NCI-H2107 treated with DMSO at 0.1 percent for 48 hours (cell line): ENCODE data around the gene LHX3.
A peak's percentile ranks its signal among the peaks of the same experiment; 100 is the strongest.
"Not testable (repeated sequence)": the region's sequence is repeated elsewhere in the genome, so short reads cannot be mapped to it uniquely, and the experiment has no call there.

Experiments used
- DNase-seq: peaks from one replicate; lab custom pipeline; 2025; ENCODE audit not compliant: unreplicated experiment; lab: John Stamatoyannopoulos, UW

LHX3 gene

DNA sequence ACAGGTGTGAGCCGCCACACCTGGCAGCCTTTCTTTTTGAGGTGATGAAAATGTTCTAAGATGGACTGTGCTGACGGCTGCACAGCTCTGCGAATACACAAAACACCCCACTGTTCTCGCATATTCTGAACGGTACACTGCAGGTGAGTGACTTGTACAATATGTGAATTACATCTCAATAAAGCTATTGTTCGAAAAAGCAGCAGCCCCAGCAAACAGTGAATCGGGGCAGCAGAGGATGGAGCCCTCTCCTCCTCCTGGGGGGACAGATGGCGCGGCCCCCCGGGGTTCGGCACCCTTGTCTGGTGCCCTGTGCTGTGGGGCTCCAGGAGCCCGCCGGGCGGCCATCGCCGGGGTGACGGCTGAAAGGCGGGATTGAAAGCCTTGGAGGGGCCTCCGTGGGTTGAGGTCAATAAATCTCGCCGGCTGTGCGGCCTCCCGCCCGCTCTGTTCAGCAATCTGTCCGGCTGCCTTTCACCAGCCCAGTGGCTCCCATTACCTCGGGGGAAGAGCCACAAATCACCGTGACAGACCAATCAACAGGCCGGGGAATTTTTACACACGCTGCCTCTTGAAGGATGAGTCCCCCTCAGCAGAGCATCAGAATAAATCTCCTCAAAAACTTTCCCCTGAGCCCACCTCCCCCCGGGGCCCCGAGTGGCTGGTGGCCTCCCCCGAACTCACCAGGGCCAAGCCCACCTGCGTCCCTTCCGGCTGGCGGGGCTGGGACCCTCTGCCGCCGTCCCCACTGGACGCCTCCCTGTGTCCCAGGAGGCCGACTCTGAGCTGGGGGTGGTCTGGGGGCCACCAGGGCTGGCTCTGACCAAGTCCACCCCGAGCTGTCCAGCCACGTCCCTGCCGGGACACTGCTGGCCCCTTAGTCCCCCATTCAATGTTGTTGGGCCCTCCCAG, 48.5 kb downstream of the LHX3 start:
- no peak for DNase-seq

- DNase-seq = no peak
These were observed 49.4 kb downstream of the LHX3 start for GRCh38 chr9:136155576-136155975.

- DNase-seq = no peak
These were observed 50.0 kb downstream of the LHX3 start for GRCh38 chr9:136154943-136155342.

DNA sequence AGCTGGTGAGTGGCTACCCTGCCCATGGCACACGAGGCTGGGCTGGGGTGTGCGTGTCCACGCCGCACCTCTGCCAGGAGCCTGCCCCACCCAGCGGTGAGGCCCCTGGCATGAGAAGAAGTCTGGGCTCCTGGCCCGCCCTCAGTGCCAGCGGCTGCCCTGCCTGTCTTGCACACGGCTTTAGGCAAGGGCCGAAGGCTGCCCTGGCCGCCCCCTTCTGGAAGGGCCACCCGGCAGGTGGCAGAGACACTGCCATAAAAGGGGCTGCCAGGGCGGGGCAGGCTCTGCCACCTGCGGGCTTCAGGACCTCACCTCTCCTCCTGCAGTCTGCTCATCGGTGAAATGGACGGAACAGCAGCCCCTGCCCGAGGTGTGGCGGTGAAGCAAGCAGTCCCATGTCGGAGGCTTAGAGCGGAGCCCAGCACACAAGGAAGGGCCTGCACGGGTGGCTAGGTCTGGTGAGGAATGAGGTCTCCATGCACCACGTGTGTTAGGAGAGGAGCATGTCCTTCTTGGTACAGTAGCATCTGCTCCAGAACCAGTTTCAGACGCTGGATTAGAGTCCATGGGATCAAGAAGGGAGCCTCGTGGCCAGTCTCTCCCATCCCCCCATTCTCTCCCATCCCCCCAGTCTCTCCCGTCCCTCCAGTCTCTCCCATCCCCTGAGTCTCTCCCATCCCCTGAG, 51.4 kb downstream of the LHX3 start:
- DNase-seq = no peak

DNA sequence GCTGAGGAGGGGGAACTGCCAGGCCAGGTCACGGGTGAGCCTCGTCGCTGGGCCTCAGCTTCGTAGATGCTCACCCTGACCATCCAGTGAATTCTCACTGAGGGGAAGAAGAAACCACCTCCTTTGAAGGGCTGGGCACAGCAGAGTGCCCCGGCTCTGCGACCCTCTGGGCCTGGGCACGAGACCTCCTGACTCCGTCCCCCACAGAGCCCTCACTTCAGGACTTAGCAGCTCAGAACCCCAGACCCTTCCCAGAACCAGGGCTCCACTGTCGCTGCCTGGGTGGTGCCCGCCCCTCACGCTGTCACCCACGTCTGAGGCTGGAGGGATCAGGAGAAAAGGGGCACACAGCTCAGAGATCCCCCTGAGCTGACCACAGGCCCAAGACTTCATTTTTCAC, 52.0 kb downstream of the LHX3 start:
- no peak for DNase-seq

DNA sequence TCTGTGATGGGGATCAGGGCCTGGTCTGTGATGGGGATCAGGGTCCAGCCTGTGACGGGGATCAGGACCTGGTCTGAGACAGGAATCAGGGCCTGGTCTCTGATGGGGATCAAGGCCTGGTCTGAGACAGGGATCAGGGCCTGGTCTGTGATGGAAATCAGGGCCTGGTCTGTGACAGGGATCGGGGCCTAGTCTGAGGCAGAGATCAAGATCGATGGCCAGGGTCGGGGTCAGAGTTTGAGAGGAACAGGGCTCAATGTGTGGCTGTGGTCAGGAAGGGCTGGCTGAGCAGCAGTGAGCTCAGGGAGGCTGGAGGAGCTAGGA, 52.4 kb downstream of the LHX3 start:
- no peak for DNase-seq

- no peak for DNase-seq
These were observed 52.9 kb downstream of the LHX3 start for GRCh38 chr9:136151848-136152542.

GRCh38 chr9:136151214-136151804, 53.6 kb downstream of the LHX3 start:
- no peak for DNase-seq

- DNase-seq = not testable (repeated sequence)
These were observed 54.2 kb downstream of the LHX3 start for GRCh38 chr9:136150664-136151213.

- DNase-seq = no peak
These were observed 55.1 kb downstream of the LHX3 start for GRCh38 chr9:136149853-136150252.

DNA sequence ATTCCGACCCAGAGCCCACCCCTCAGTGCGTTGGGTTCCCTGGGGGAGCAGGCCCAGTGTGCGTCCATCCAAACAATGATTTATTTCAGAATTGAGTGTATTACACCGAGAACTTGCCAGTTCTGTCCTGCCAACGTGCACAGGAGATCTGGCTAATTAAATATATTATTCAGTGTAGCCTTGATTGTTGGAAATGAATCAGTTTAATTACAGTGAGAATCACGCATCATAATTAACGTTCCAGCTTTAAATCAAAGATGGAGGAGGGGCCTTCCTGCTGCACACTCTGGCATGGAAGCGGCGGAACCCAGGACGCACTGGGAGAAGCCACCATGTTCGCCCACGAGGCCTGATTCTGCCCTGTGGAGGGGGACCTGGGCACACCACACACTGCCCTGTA, 55.6 kb downstream of the LHX3 start:
- no peak for DNase-seq

DNA sequence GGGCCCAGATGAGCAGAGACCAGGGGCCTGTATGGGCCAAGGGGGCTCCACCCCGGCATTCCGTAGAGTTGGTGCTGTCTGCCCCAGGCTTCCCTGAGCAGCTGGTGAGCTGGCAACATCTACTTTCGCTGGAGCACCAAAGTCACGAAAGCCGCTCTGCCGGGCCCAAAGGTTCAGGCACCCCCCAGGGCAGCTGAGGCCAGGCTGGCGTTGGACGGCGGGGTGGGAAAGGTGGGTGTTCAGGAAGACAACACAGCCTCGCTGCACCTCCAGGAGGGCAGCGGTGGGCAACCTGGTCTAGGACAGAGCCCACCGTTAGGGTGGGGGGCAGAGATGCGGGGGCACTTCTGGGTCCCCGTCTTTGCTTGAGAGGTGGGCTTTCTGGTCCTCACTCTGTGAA, 56.2 kb downstream of the LHX3 start:
- DNase-seq = no peak

- DNase-seq = peak; percentile 29
These were observed 56.8 kb downstream of the LHX3 start for GRCh38 chr9:136147890-136148714.

DNA sequence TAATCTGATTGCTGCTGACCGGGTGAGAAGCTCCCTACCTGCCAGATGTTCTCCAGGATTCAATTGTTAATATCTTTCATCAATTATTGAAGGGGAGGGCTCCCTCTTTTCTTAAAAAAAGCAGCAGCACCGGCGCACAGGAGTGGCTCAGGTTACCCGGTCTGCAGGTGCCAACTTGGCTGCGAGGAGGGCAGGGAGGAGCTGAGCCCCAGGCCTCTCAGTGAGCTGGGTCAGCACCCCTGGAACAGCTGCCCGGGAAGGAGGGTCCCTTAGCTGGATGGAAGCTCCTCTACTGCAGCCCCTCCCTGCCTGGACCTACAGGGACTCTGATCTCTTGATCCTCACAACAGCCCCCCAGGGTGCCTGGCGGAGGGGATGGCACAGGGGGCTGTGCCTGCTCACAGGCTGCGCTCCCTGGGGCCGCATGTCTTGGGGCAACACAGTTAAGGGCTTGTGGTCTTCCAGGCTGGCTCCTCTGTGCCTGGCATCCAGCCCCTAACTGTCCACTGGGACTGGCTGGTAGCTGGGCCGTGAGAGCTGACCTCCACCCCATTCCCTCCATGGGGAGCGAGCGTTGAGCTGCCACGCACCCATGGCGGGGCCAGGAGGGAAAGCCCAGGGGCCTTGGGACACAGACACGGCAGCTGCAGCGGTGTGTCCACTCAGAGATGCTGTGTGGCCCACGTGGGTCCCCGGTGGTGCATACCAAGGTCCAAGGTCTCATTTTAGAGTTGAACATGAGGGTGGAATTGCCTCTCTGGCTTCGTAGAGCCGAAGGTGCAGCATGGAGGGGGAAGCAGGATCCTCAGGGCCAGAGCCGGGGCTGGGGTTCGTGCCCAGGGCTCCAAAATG, 57.7 kb downstream of the LHX3 start:
- no peak for DNase-seq
